ENCODE results near the gene C3orf85.
"Not testable (repeated sequence)": the region's sequence is repeated elsewhere in the genome, so short reads cannot be mapped to it uniquely, and the experiment has no call there.

Gene C3orf85

DNA sequence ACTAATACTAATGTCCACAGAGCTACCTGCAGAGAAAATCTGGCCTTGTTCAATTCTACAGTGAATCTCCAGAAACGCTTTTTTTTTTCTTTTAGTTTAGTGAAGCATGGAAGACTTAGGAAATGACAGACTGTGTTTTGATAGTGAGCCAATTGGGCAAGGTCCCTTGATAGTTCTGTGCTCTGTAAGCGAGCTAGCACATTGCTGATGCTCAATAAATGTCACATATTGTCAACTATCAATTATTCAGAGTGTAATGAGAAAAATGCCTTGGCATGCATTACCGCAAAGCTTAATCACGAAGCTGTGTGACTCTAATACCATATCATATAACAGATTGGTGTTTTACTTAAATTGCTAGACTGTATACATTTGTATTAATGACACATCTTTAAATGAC, 5.2 kb upstream of the C3orf85 start:
- Mint-ChIP-seq H3K27ac (no peak overlapping the region), H3K9me3 (no peaks in the 10 kb centered on the region), H3K36me3 (no peaks in the 10 kb centered on the region), H3K4me1 (no peaks in the 10 kb centered on the region), H3K27me3 (peaks cover 5% of the 10 kb centered on the region), H3K4me3 (no peak overlapping the region)

DNA sequence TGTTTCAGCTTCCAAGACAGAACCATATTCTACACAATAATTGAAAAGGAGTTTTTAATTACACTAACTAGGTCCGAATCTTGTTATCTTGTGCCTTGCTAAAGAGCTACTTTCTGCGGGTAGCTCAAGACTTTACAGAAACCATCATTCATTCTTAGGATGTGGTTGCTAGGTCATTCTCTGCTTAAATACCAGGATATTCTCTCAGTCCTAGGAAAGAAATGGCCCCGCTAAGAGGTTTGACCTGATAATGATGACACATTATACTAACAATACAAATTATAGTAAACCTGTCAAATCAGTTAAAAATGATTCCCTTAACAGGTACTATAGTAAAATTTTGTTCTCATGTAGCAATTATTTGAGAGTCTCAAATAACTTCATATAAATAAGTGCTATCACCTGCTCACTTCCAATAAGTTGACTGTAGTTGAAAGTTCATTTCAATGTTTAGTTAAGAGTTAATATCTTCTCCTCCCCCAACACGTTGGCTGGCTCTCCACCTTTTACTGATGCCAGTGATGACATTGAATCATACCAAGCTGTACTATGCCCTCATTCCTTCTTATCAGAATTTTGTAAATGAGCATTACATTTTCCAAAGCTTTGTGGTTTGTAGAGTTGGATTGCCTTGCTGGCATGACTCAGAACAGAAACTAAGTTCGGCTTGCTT, 3.6 kb upstream of the C3orf85 start:
- no peaks in the 10 kb centered on the region for H3K4me1 Mint-ChIP-seq
- no peaks in the 10 kb centered on the region for H3K36me3 Mint-ChIP-seq
- no peak overlapping the region for H3K4me3 Mint-ChIP-seq
- no peak overlapping the region for H3K27ac Mint-ChIP-seq
- no peaks in the 10 kb centered on the region for H3K9me3 Mint-ChIP-seq
- H3K27me3 Mint-ChIP-seq = peaks cover 5% of the 10 kb centered on the region

DNA sequence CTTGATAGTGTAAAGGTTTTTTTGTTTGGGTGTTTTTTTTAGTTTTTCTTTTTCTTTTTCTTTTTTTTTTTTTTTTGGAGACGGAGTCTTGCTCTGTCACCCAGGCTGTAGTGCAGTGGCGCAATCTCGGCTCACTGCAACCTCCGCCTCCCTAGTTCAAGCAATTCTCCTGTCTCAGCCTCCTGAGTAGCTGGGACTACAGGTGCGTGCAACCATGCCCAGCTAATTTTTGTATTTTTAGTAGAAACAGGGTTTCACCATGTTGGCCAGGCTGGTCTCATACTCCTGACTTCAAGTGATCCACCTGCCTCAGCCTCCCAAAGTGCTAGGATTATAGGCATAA, 3.1 kb upstream of the C3orf85 start:
- not testable (repeated sequence) for H3K27ac Mint-ChIP-seq, H3K9me3 Mint-ChIP-seq, H3K36me3 Mint-ChIP-seq, H3K4me1 Mint-ChIP-seq, H3K27me3 Mint-ChIP-seq, H3K4me3 Mint-ChIP-seq

DNA sequence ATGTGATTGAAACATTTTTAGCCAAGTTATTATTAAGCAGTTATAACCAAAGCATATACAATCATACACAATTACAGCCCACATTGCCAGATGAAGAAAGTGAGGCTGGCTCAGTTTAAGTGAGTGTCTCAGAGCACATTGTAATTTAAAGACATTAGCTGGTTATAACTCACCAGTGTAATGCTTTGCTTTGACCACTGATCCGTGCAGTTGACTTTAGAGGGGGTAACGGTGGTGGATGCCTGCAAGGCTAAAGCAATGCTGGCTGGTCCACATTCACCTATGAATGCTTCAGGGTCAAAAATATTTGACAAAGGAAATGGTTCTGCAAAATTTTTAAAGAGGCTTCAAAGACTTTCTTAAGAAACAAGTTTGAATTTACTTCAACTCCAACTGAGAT, 1.2 kb downstream of the C3orf85 start:
- no peaks in the 10 kb centered on the region for H3K36me3 Mint-ChIP-seq
- peaks cover 1% of the 10 kb centered on the region for H3K27me3 Mint-ChIP-seq
- no peaks in the 10 kb centered on the region for H3K4me1 Mint-ChIP-seq
- H3K4me3 Mint-ChIP-seq = no peak overlapping the region
- H3K27ac Mint-ChIP-seq = no peak overlapping the region
- no peaks in the 10 kb centered on the region for H3K9me3 Mint-ChIP-seq

DNA sequence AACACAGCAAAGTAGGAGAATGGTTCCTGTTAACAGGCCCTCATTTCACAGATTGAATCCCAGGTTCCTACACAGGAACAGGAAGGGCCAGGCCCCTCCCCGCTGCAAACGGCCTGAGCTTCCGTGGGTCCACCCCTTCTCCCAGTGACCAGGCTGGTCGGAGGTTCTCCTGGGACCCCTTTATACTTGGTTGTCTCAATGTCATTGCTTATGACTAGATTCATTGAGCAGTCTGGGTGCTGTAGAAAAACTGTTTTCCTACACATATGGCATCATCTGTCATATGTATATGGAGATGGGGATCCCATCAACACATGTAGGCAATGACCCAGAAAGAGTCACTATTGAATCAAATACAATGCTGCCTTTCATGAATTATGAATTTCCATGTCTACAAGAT, 3.8 kb downstream of the C3orf85 start:
- H3K27me3 Mint-ChIP-seq = peaks cover 6% of the 10 kb centered on the region
- H3K9me3 Mint-ChIP-seq = no peaks in the 10 kb centered on the region
- H3K4me1 Mint-ChIP-seq = no peaks in the 10 kb centered on the region
- no peaks in the 10 kb centered on the region for H3K36me3 Mint-ChIP-seq
- no peak overlapping the region for H3K27ac Mint-ChIP-seq
- H3K4me3 Mint-ChIP-seq = no peak overlapping the region

DNA sequence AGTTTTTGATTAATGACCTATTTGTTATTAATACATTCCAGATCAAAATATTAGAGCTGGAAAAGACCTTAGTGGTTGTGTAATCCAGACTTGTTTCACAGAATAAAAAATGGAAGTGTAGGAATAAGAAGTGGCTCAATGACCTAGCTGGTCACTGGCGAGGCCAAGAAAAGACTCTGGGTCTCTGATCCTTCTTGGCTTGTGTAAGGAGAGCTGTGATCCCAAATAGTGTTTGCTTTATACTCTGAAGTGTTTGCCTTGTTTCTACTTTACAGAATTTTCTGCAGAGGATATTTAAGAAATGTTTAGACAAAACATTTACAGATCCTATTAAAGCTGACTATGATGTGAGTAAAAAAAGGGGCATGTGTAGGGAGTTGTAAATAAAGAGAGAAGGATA, 7.1 kb downstream of the C3orf85 start:
- H3K36me3 Mint-ChIP-seq = no peaks in the 10 kb centered on the region
- no peak overlapping the region for H3K27ac Mint-ChIP-seq
- H3K4me3 Mint-ChIP-seq = no peak overlapping the region
- no peaks in the 10 kb centered on the region for H3K4me1 Mint-ChIP-seq
- H3K27me3 Mint-ChIP-seq = peaks cover 6% of the 10 kb centered on the region
- peaks cover 5% of the 10 kb centered on the region for H3K9me3 Mint-ChIP-seq

DNA sequence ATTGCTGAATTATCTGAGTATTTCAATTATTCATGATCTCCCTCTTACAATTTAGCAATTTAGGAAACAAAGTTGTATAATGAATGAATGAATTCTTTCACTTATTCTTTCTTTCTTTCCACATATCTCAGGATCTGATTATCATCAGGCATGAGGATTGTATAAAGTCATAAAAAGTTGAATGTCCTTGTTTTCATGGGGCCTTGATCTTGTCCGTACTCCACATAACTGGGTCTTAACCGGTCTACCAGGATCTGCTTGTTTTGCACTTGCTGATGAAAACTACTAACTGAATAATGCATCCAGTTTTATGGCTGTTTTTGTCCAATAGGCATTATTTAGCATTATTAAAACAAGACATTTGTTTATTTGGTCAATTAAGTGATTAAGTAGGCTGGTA, 12.6 kb downstream of the C3orf85 start:
- H3K4me3 Mint-ChIP-seq = no peak overlapping the region
- peaks cover 2% of the 10 kb centered on the region for H3K27me3 Mint-ChIP-seq
- peaks cover 5% of the 10 kb centered on the region for H3K9me3 Mint-ChIP-seq
- H3K27ac Mint-ChIP-seq = no peak overlapping the region
- H3K4me1 Mint-ChIP-seq = no peaks in the 10 kb centered on the region
- no peaks in the 10 kb centered on the region for H3K36me3 Mint-ChIP-seq

DNA sequence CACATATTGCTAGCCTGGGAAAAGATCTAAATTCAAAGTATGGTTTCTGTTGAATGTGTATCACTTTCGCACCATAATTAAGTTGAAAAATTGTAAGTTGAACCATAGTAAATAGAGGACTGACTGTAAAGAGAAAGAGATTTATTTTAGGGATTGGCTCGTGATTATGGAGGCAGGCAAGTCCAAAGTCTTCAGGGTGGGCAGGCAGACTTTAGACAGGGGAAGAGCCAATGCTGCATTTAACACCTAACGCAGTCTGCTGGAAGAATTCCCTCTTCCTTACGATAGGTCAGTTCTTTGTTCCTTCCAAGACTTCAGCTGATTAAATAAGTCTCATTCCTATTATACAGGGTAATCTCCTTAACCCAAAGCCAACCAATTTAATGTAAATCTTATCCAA, 15.8 kb downstream of the C3orf85 start:
- H3K27ac Mint-ChIP-seq = no peak overlapping the region
- H3K4me1 Mint-ChIP-seq = no peaks in the 10 kb centered on the region
- no peaks in the 10 kb centered on the region for H3K9me3 Mint-ChIP-seq
- no peaks in the 10 kb centered on the region for H3K27me3 Mint-ChIP-seq
- no peak overlapping the region for H3K4me3 Mint-ChIP-seq
- no peaks in the 10 kb centered on the region for H3K36me3 Mint-ChIP-seq

DNA sequence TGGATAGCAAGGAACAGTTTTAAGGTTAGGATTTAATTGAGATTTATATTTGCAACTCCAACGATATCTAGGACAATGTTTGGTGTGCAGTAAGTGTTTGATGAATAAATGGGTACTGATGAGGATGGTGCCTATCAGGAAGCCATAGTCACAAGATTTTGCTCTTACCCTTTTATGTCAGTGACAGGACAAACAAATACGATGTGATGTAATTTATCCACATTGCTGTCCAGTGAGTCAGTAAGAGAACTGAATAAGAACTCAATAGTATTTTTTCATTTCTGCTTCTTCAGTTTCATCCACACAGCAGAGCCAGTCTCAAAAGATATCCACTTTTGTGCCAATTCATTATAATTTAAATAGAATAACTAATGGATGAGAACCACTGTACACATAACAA, 18.5 kb downstream of the C3orf85 start:
- Mint-ChIP-seq H3K27ac (no peak overlapping the region), H3K9me3 (peaks cover 5% of the 10 kb centered on the region), H3K4me1 (no peaks in the 10 kb centered on the region), H3K36me3 (no peaks in the 10 kb centered on the region), H3K27me3 (peaks cover 1% of the 10 kb centered on the region), H3K4me3 (no peak overlapping the region)

DNA sequence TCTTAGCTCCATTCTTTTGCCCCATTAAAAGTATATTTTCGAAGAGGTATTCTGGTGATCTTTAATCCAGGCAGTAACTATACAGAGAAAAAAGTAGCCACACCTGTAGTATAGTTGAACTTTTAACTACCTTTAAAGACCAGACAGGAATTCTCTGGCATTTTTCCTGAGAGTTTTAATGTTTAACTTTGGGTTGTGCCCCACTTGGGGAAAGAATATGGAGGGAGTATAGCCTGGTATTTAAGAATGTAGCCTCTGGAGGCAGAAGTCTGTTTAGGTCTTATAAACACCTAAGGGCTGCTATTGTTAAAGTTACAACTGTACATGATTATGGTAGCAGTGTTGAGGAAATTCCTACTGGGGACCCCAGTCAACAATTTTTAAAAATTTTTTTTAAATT, 19.3 kb downstream of the C3orf85 start:
- H3K4me1 Mint-ChIP-seq = no peaks in the 10 kb centered on the region

DNA sequence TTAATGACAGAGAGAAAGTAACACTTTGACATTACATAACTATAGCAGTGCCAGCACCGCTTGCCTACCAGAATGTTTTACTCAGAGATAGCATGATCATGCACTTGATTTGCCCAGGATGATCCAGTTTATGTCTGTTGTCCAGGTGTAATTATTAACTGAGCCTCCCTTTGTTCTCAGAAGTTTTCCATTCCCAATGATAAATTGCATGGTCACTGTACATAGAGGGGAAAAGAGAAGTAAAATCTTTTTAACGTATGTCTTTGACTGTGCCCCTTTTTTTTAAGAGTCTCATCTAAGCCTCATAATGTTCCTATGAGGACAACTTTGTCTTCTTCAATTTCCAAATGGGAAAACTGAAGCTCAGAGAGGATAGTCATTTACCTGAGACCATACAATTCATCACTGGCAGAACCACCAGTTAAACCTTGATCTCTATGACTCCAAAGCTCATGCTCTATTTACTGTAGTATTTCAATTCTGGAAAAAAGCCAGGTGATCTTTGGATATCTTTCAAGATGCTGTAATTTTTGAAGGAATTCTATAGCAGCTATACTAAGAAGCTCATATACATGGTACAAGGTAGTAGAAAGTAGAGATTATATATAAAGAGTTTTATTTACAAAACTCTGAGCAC, 25.1 kb downstream of the C3orf85 start:
- peaks cover 5% of the 10 kb centered on the region for H3K9me3 Mint-ChIP-seq
- H3K4me3 Mint-ChIP-seq = no peak overlapping the region
- H3K4me1 Mint-ChIP-seq = no peaks in the 10 kb centered on the region
- H3K27ac Mint-ChIP-seq = no peak overlapping the region
- no peaks in the 10 kb centered on the region for H3K36me3 Mint-ChIP-seq
- peaks cover 7% of the 10 kb centered on the region for H3K27me3 Mint-ChIP-seq

More for the DNA sequence above, 19.3 kb downstream of the C3orf85 start:
- Mint-ChIP-seq H3K36me3 (no peaks in the 10 kb centered on the region), H3K9me3 (peaks cover 5% of the 10 kb centered on the region), H3K27ac (no peak overlapping the region), H3K4me3 (no peak overlapping the region), H3K27me3 (peaks cover 2% of the 10 kb centered on the region)

DNA sequence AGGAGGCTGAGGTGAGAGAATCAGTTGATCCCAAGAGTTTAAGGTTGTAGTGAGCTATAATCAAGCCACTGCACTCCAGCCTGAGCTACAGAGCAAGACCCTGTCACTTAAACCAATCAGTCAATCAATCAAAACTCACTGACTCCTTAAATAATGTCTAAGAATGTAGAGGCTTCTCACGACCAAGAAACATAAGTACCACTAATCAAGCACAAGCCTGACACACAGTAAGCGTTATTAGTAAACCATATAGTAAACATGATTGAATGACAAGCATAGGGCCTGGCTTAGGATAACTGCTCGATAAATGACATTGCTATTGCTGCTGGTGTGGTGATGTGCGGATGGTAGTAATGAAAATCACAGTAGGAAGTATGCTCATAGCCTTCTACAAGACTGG, 29.4 kb downstream of the C3orf85 start:
- no peaks in the 10 kb centered on the region for H3K9me3 Mint-ChIP-seq
- H3K27ac Mint-ChIP-seq = no peak overlapping the region
- no peaks in the 10 kb centered on the region for H3K36me3 Mint-ChIP-seq
- H3K27me3 Mint-ChIP-seq = peaks cover 5% of the 10 kb centered on the region
- H3K4me3 Mint-ChIP-seq = no peak overlapping the region
- no peaks in the 10 kb centered on the region for H3K4me1 Mint-ChIP-seq

DNA sequence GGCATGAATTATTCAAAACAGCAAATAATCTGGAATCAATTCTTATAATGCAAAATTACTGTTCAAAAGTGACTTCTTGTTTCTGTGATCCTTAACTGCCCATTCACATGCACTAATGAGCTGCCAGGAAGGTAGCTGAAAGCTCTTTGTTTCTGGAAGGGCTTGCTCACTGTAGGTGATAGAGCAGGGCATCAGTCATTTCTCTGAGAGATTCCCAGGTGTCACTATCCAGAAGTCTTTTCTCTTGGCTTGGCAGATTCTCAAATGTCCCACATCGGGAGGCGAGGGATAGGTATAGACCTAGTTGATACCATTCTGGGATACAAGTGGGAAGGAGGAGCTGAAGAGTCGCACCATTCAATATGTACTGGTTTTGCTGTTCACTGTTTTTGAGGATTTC, 35.0 kb downstream of the C3orf85 start:
- Mint-ChIP-seq H3K27me3 (peaks cover 1% of the 10 kb centered on the region), H3K27ac (no peak overlapping the region), H3K36me3 (no peaks in the 10 kb centered on the region), H3K4me1 (no peaks in the 10 kb centered on the region), H3K4me3 (no peak overlapping the region), H3K9me3 (no peaks in the 10 kb centered on the region)

DNA sequence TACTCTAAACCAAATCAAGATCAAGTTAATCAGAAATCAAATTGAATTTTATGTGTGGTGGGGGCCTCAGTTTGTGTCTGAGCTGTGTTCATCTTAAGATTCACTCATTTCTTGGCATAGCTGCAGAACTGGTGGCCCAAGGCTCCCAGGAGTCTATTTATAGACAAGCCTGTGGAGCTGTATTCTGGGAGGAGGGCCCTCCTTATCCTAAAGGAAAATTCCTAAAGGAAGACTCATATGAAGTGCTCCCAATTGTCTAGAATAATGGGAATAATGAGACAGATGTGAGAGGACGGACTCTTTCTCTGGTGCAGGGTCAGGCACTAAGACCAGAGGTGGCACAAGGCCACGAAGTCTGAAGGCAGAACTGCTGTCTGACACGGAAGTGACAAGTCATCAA, 38.9 kb downstream of the C3orf85 start:
- H3K4me1 Mint-ChIP-seq = no peaks in the 10 kb centered on the region
- no peaks in the 10 kb centered on the region for H3K9me3 Mint-ChIP-seq
- H3K4me3 Mint-ChIP-seq = no peak overlapping the region
- peaks cover 1% of the 10 kb centered on the region for H3K27me3 Mint-ChIP-seq
- H3K27ac Mint-ChIP-seq = no peak overlapping the region
- H3K36me3 Mint-ChIP-seq = no peaks in the 10 kb centered on the region

DNA sequence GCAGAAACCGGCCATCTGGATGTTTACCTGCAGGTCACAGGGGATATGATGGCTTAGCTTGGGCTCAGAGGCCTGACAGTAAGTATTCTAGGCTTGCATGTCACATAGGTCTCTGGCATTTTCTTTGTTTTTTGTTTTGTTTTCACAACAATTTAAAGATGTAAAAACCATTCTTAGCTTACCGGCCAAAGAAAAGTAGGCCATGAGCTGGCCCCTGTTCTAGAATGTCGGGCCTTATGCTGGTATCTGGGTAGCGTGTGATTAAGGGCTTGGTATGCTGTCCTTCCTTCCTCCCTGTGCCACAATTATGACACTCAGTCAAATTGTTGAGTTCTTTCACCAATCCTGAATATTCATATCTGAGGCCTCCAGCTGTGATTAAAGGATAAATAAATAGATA, 40.2 kb downstream of the C3orf85 start:
- H3K4me1 Mint-ChIP-seq = no peaks in the 10 kb centered on the region
- no peak overlapping the region for H3K4me3 Mint-ChIP-seq
- peaks cover 7% of the 10 kb centered on the region for H3K9me3 Mint-ChIP-seq
- peaks cover 2% of the 10 kb centered on the region for H3K27me3 Mint-ChIP-seq
- H3K27ac Mint-ChIP-seq = no peak overlapping the region
- H3K36me3 Mint-ChIP-seq = no peaks in the 10 kb centered on the region

DNA sequence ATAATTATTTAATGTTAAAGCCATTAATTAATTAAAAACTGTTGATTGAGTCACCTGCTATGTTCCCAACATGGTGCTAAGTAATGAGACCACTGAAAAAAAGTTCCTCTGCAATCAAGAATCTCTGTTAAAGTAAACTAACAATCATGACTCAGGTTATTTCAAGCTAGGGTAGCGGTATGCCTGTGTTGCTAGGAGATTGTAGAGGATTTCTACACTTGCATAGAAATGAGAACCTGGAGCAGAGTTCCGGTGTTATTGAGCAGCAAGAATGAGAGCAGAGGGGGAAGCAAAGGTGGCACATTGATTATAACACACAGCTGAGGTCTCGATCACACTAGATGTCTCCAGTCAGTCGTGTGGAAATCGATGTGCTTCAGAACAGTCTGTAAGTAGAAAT, 41.4 kb downstream of the C3orf85 start:
- H3K27ac Mint-ChIP-seq = no peak overlapping the region
- no peaks in the 10 kb centered on the region for H3K4me1 Mint-ChIP-seq
- H3K9me3 Mint-ChIP-seq = peaks cover 7% of the 10 kb centered on the region
- H3K4me3 Mint-ChIP-seq = no peak overlapping the region
- peaks cover 4% of the 10 kb centered on the region for H3K27me3 Mint-ChIP-seq
- H3K36me3 Mint-ChIP-seq = no peaks in the 10 kb centered on the region

DNA sequence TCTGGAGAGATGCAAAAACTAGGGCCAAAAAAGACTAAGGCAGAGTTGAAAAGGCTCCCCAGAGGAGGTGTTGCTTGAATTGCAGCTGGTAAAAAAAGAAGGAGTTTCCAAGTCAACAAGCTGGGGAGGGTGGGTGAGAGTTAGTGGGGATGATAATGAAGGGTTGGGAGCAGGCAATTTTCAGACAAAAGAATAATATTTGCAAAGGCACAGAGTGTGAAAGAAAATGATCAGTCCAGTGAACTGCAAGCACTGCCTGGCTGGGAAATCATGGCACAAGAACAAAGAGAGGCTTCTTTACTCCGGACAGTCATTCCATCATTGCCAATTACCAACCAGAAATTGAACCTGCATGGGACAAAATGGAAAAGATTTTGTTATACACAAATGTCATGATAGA, 42.2 kb downstream of the C3orf85 start:
- Mint-ChIP-seq H3K36me3 (no peaks in the 10 kb centered on the region), H3K4me1 (no peaks in the 10 kb centered on the region), H3K9me3 (peaks cover 7% of the 10 kb centered on the region), H3K27me3 (peaks cover 4% of the 10 kb centered on the region), H3K4me3 (no peak overlapping the region), H3K27ac (no peak overlapping the region)

Data from activated naive CD4-positive, alpha-beta T cell treated with anti-CD3 and anti-CD28 coated beads, Interleukin-2, amount 50 U/mL, for 24 hours (primary cell).